Measurements from ENCODE around the gene NME8.
"Not testable (repeated sequence)": the region's sequence is repeated elsewhere in the genome, so short reads cannot be mapped to it uniquely, and the experiment has no call there.

The NME8 gene

GRCh38 chr7:37848297-37848696 lies at the start of gene NME8:
NME8 (plus strand) TSS chr7:37848597; CDS start chr7:37850267, 1,670 bp downstream.
- DNase-seq (ENCODE audit: low read depth): no peak

GRCh38 chr7:37806152-37806551 lies 42.2 kb upstream of the NME8 start:
- DNase-seq (ENCODE audit: low read depth): no peak

GRCh38 chr7:37812161-37812580 lies 36.2 kb upstream of the NME8 start:
- not testable (repeated sequence) for DNase-seq (ENCODE audit: low read depth)

GRCh38 chr7:37815671-37816371 lies 32.6 kb upstream of the NME8 start:
- DNase-seq (ENCODE audit: low read depth): no peak

GRCh38 chr7:37816922-37817590 lies 31.3 kb upstream of the NME8 start:
- DNase-seq (ENCODE audit: low read depth): no peak

- no peak for DNase-seq (ENCODE audit: low read depth)
Observed at GRCh38 chr7:37817591-37817960, 30.8 kb upstream of the NME8 start.

- no peak for DNase-seq (ENCODE audit: low read depth)
Observed at GRCh38 chr7:37817996-37818720, 30.2 kb upstream of the NME8 start.

- no peak for DNase-seq (ENCODE audit: low read depth)
Observed at GRCh38 chr7:37820708-37821468, 27.5 kb upstream of the NME8 start.

- no peak for DNase-seq (ENCODE audit: low read depth)
Observed at GRCh38 chr7:37822946-37823345, 25.5 kb upstream of the NME8 start.

- DNase-seq (ENCODE audit: low read depth): no peak
Observed at GRCh38 chr7:37823557-37823956, 24.8 kb upstream of the NME8 start.

GRCh38 chr7:37825038-37825437 lies 23.4 kb upstream of the NME8 start:
- no peak for DNase-seq (ENCODE audit: low read depth)

GRCh38 chr7:37826825-37827224 lies 21.6 kb upstream of the NME8 start:
- no peak for DNase-seq (ENCODE audit: low read depth)

- DNase-seq (ENCODE audit: low read depth): no peak
Observed at GRCh38 chr7:37831244-37831643, 17.2 kb upstream of the NME8 start.

GRCh38 chr7:37832194-37832593 lies 16.2 kb upstream of the NME8 start:
- DNase-seq (ENCODE audit: low read depth): no peak

GRCh38 chr7:37833107-37833817 lies 15.1 kb upstream of the NME8 start:
- peak; percentile 5 for DNase-seq (ENCODE audit: low read depth)

- no peak for DNase-seq (ENCODE audit: low read depth)
Observed at GRCh38 chr7:37833818-37834146, 14.6 kb upstream of the NME8 start.

GRCh38 chr7:37853468-37853867 lies 5.1 kb downstream of the NME8 start:
- DNase-seq (ENCODE audit: low read depth): no peak

GRCh38 chr7:37882086-37882485 lies 33.7 kb downstream of the NME8 start:
- DNase-seq (ENCODE audit: low read depth): no peak

GRCh38 chr7:37893359-37893758 lies 45.0 kb downstream of the NME8 start:
- no peak for DNase-seq (ENCODE audit: low read depth)

- no peak for DNase-seq (ENCODE audit: low read depth)
Observed at GRCh38 chr7:37894671-37895070, 46.3 kb downstream of the NME8 start.

- no peak for DNase-seq (ENCODE audit: low read depth)
Observed at GRCh38 chr7:37899712-37900247, 51.4 kb downstream of the NME8 start.

Data from HS-5 (cell line).